ENCODE measurements around the gene ALOX5. TPM values are rescaled to one million over a fixed set of nuclear protein-coding genes. Genes with fewer than 3 reads are reported as not detected.
"Not testable (repeated sequence)": the region's sequence is repeated elsewhere in the genome, so short reads cannot be mapped to it uniquely, and the experiment has no call there.

ALOX5 gene
- total RNA-seq, 4 donors from 2014 or later: 12.3 to 46.1 (median 14.7) TPM

GRCh38 chr10:45383682-45384330, 9.8 kb downstream of the ALOX5 start:
- Histone ChIP-seq H3K27me3 (peaks cover 3% of the 10 kb centered on the region), H3K27ac (no peak overlapping the region), H3K4me1 (no peaks in the 10 kb centered on the region), H3K9me3 (no peaks in the 10 kb centered on the region), H3K4me3 (no peak overlapping the region), H3K36me3 (no peaks in the 10 kb centered on the region)
- TF ChIP-seq, protein P1, sequence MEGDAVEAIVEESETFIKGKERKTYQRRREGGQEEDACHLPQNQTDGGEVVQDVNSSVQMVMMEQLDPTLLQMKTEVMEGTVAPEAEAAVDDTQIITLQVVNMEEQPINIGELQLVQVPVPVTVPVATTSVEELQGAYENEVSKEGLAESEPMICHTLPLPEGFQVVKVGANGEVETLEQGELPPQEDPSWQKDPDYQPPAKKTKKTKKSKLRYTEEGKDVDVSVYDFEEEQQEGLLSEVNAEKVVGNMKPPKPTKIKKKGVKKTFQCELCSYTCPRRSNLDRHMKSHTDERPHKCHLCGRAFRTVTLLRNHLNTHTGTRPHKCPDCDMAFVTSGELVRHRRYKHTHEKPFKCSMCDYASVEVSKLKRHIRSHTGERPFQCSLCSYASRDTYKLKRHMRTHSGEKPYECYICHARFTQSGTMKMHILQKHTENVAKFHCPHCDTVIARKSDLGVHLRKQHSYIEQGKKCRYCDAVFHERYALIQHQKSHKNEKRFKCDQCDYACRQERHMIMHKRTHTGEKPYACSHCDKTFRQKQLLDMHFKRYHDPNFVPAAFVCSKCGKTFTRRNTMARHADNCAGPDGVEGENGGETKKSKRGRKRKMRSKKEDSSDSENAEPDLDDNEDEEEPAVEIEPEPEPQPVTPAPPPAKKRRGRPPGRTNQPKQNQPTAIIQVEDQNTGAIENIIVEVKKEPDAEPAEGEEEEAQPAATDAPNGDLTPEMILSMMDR (IDR thresholded peaks at IDR 0.05): no peak
- TF ChIP-seq POLR2A (IDR thresholded peaks at IDR 0.05) (no peak), POLR2AphosphoS5 (IDR thresholded peaks at IDR 0.05) (no peak), EP300 (IDR thresholded peaks at IDR 0.05) (no peak)
- DNase-seq (ENCODE audit: low spot score in 2 of 2): no peak
- WGBS: 86% methylated on average over 4 of the region's 4 CpGs

DNA sequence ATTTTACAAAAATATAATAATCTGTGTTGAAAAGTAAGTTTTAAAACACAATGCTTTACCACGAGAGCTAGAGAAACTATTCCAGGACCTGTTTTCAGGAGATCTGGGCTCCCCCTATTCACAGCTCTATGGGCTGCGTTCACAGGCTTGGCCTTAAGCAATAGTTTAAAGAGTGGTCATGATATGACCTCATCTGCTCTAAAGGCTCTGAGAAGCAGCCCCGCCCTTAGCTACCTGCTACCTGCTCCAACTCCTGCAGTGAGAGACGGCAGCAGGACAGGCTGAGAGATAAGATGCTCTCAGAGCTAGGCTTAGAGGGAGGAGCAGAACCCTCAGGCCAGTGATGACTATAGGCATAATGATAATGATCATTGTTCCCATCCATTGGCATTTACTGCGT, 12.6 kb downstream of the ALOX5 start:
- no peak overlapping the region for H3K4me3 ChIP-seq
- 79% methylated on average over 4 of the region's 5 CpGs for WGBS
- no peak for DNase-seq (ENCODE audit: low spot score in 2 of 2)
- TF ChIP-seq POLR2AphosphoS5 (IDR thresholded peaks at IDR 0.05): no peak
- no peak for TF ChIP-seq EP300 (IDR thresholded peaks at IDR 0.05)
- TF ChIP-seq, protein P1 (IDR thresholded peaks at IDR 0.05): no peak
- TF ChIP-seq POLR2A (IDR thresholded peaks at IDR 0.05): no peak
- H3K27me3 ChIP-seq: peaks cover 3% of the 10 kb centered on the region
- no peaks in the 10 kb centered on the region for H3K9me3 ChIP-seq
- no peak overlapping the region for H3K27ac ChIP-seq
- H3K36me3 ChIP-seq: no peaks in the 10 kb centered on the region
- no peaks in the 10 kb centered on the region for H3K4me1 ChIP-seq

DNA sequence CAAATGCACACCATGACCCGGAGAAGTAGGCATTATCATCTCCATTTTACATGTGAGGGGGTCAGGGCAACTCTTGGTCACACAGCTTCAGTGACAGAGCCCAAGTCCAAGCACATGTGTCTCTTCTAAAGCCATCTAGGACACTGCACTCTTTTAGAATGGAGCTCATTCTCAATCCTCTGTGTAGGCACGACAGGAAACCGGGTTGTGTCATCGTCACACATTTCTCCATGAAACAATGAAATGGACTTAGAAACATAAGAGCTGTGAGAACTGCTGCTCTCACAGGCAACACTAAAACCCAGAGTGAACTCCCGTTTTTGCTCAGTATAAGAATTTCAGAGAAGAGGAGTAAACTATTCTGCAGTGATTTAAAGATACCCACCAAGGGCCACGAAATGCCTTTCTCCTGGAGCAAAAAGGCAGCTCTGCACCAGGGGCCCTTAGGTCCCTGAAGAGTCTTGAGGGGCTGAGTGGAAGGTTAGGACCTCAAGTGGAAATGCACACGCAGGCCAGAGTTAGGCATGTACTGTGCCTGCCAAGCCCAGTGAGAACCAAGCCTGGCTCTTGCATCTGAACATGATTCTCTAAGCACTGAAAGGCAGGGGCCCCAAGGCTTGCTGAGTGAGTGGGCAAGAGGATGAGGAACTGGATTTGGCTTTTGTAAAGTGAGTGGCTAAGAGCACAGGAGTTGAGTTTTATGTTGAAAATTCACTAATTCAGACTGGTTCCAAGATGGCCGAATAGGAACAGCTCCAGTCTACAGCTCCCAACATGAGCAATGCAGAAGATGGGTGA, 13.3 kb downstream of the ALOX5 start:
- no peak overlapping the region for H3K4me3 ChIP-seq
- H3K9me3 ChIP-seq: no peaks in the 10 kb centered on the region
- WGBS: 88% methylated on average over 7 of the region's 8 CpGs
- no peaks in the 10 kb centered on the region for H3K4me1 ChIP-seq
- no peak overlapping the region for H3K27ac ChIP-seq
- no peak for DNase-seq (ENCODE audit: low spot score in 2 of 2)
- no peaks in the 10 kb centered on the region for H3K36me3 ChIP-seq
- TF ChIP-seq POLR2AphosphoS5 (IDR thresholded peaks at IDR 0.05) (no peak), EP300 (IDR thresholded peaks at IDR 0.05) (no peak), POLR2A (IDR thresholded peaks at IDR 0.05) (no peak)
- TF ChIP-seq, protein P1 (IDR thresholded peaks at IDR 0.05): no peak
- peaks cover 3% of the 10 kb centered on the region for H3K27me3 ChIP-seq

- DNase-seq (ENCODE audit: low spot score in 2 of 2); H3K9me3 ChIP-seq; H3K27ac ChIP-seq; H3K4me3 ChIP-seq; H3K27me3 ChIP-seq; H3K36me3 ChIP-seq; H3K4me1 ChIP-seq: not testable (repeated sequence)
- WGBS: 98% methylated on average over 2 of the region's 2 CpGs
Observed at GRCh38 chr10:45389671-45390070, 15.7 kb downstream of the ALOX5 start.

- not testable (repeated sequence) for H3K27me3 ChIP-seq; H3K4me3 ChIP-seq; H3K36me3 ChIP-seq; H3K4me1 ChIP-seq; DNase-seq (ENCODE audit: low spot score in 2 of 2); H3K27ac ChIP-seq; H3K9me3 ChIP-seq
- 100% methylated on average over 1 of the region's 28 CpGs for WGBS
Observed at GRCh38 chr10:45391636-45392035, 17.6 kb downstream of the ALOX5 start.

- Histone ChIP-seq H3K4me1 (no peaks in the 10 kb centered on the region), H3K36me3 (no peaks in the 10 kb centered on the region), H3K27me3 (no peaks in the 10 kb centered on the region), H3K9me3 (no peaks in the 10 kb centered on the region), H3K4me3 (no peak overlapping the region), H3K27ac (no peak overlapping the region)
- TF ChIP-seq POLR2A (IDR thresholded peaks at IDR 0.05) (no peak), EP300 (IDR thresholded peaks at IDR 0.05) (no peak), POLR2AphosphoS5 (IDR thresholded peaks at IDR 0.05) (no peak)
- TF ChIP-seq, protein P1 (IDR thresholded peaks at IDR 0.05): no peak
- no peak for DNase-seq (ENCODE audit: low spot score in 2 of 2)
- WGBS: 96% methylated on average over 7 of the region's 7 CpGs
Observed at GRCh38 chr10:45395554-45395953, 21.5 kb downstream of the ALOX5 start.

Measured in suprapubic skin (tissue), 4 donors.